Measurements from ENCODE around the gene SLC13A2. TPM values are rescaled to one million over a fixed set of nuclear protein-coding genes. Genes with fewer than 3 reads are reported as not detected.

SLC13A2 gene
- total and polyA plus RNA-seq, 2 donors (not counting 3 experiments of a cell fraction or from before 2014, with no cell fraction given), result not detected

- no peaks in the 10 kb centered on the region for H3K36me3 ChIP-seq (ENCODE audit: control insufficient read depth in 2 of 2, extremely low read depth in 1 of 2, insufficient read depth in 2 of 2, low read length in 2 of 2)
- dilution Hi-C loops (cut with MboI; ENCODE audit: extremely low pct_ligation_motif_present, low sequenced_read_pairs) (no loop called here), intact Hi-C loops (cut with micrococcal nuclease) (no loop called here)
- no peaks in the 10 kb centered on the region for H3K79me2 ChIP-seq (ENCODE audit: control insufficient read depth, insufficient read depth, low read length)
- ChIA-PET POLR2A (no interaction called here), CTCF (no interaction called here)
- no peaks in the 10 kb centered on the region for H3K27me3 ChIP-seq (ENCODE audit: control insufficient read depth in 2 of 2, insufficient read depth in 2 of 2, low read length in 2 of 2)
- no peaks in the 10 kb centered on the region for H3K4me1 ChIP-seq (ENCODE audit: control insufficient read depth, extremely low read depth, insufficient read depth, low read length)
- no peak overlapping the region for H3K4me3 ChIP-seq (replicated peaks in 1 of 3; ENCODE audit: insufficient read depth in 1 of 3, low read depth in 1 of 3, low read length in 3 of 3)
- H3K4me2 ChIP-seq (ENCODE audit: insufficient read depth, low read length), result no peak overlapping the region
- no peaks in the 10 kb centered on the region for H3K9me1 ChIP-seq (replicated peaks; ENCODE audit: control insufficient read depth, extremely low read depth, insufficient read depth, low read length)
- DNase-seq (ENCODE audit: low read depth, low spot score) (no peak), FAIRE-seq (no peak)
- BruUV-seq (replicated peaks), result no TSS peak
- no peaks in the 10 kb centered on the region for H3K9me3 ChIP-seq (replicated peaks; ENCODE audit: control insufficient read depth, insufficient read depth, low read length)
- TF ChIP-seq MAX (IDR thresholded peaks at IDR 0.05; ENCODE audit: insufficient read depth, insufficient read length) (no peak), POLR2A (IDR thresholded peaks at IDR 0.05; ENCODE audit: low read depth, low read length) (no peak), MYC (IDR thresholded peaks at IDR 0.05; ENCODE audit: low read depth, low read length) (no peak)
- no peaks in the 10 kb centered on the region for H4K20me1 ChIP-seq (replicated peaks; ENCODE audit: control insufficient read depth, extremely low read depth, insufficient read depth, low read length)
- no peak overlapping the region for H3K9ac ChIP-seq (replicated peaks; ENCODE audit: extremely low read depth, insufficient read depth, low read length)
- H3K27ac ChIP-seq (ENCODE audit: insufficient read depth, low read depth, low read length), result no peak overlapping the region
- no peak overlapping the region for H2AFZ ChIP-seq (ENCODE audit: low read depth, low read length)
These were observed 50.4 kb downstream of the SLC13A2 start for GRCh38 chr17:28523876-28524275.

GRCh38 chr17:28524476-28525424 lies 51.3 kb downstream of the SLC13A2 start:
- Histone ChIP-seq H3K9ac (replicated peaks; ENCODE audit: extremely low read depth, insufficient read depth, low read length) (no peak overlapping the region), H2AFZ (ENCODE audit: low read depth, low read length) (no peak overlapping the region), H3K27me3 (ENCODE audit: control insufficient read depth in 2 of 2, insufficient read depth in 2 of 2, low read length in 2 of 2) (no peaks in the 10 kb centered on the region), H3K4me3 (replicated peaks in 1 of 3; ENCODE audit: insufficient read depth in 1 of 3, low read depth in 1 of 3, low read length in 3 of 3) (no peak overlapping the region), H3K27ac (ENCODE audit: insufficient read depth, low read depth, low read length) (no peak overlapping the region), H3K9me1 (replicated peaks; ENCODE audit: control insufficient read depth, extremely low read depth, insufficient read depth, low read length) (no peaks in the 10 kb centered on the region), H3K79me2 (ENCODE audit: control insufficient read depth, insufficient read depth, low read length) (no peaks in the 10 kb centered on the region), H3K4me2 (ENCODE audit: insufficient read depth, low read length) (no peak overlapping the region), H3K4me1 (ENCODE audit: control insufficient read depth, extremely low read depth, insufficient read depth, low read length) (no peaks in the 10 kb centered on the region), H3K36me3 (ENCODE audit: control insufficient read depth in 2 of 2, extremely low read depth in 1 of 2, insufficient read depth in 2 of 2, low read length in 2 of 2) (no peaks in the 10 kb centered on the region), H3K9me3 (replicated peaks; ENCODE audit: control insufficient read depth, insufficient read depth, low read length) (no peaks in the 10 kb centered on the region), H4K20me1 (replicated peaks; ENCODE audit: control insufficient read depth, extremely low read depth, insufficient read depth, low read length) (no peaks in the 10 kb centered on the region)
- ChIA-PET POLR2A (no interaction called here), CTCF (no interaction called here)
- TF ChIP-seq MAX (IDR thresholded peaks at IDR 0.05; ENCODE audit: insufficient read depth, insufficient read length) (no peak), MYC (IDR thresholded peaks at IDR 0.05; ENCODE audit: low read depth, low read length) (no peak), JUN (IDR thresholded peaks at IDR 0.05; ENCODE audit: borderline replicate concordance, insufficient read depth, insufficient read length, low read depth) (no peak), EZH2 (IDR thresholded peaks at IDR 0.05; ENCODE audit: borderline replicate concordance, low read depth, low read length, severe bottlenecking) (no peak)
- intact Hi-C loops (cut with micrococcal nuclease), result no loop called here
- BruUV-seq (replicated peaks), result no TSS peak
- DNase-seq (ENCODE audit: low read depth, low spot score) (no peak), FAIRE-seq (no peak)
- dilution Hi-C loops (cut with MboI; ENCODE audit: extremely low pct_ligation_motif_present, low sequenced_read_pairs), result no loop called here
